Thoracic aorta (tissue), 2 donors: Measurements from ENCODE around the gene RUNX1. TPM values are rescaled to one million over a fixed set of nuclear protein-coding genes. Genes with fewer than 3 reads are reported as not detected.

Experiments used
- ATAC-seq: fragments of 150-250 bp; one replicate; pipeline ENCODE4 v1.8.0; 2017; ENCODE audit warnings: low read depth; ENCODE audit not compliant: insufficient number of reproducible peaks, low FRiP score
- DNase-seq: peaks from one replicate; pipeline ENCODE4 v3.0.0-alpha.2; 2020; ENCODE audit warnings: low spot score
- H3K27ac ChIP-seq, 2 donors: fragments of 200-600 bp; sonication (generic); 1 replicate in 1 of 2; 2 replicates in 1 of 2; pipeline ENCODE4 v1.5.1; 2016; ENCODE audit warnings: mild to moderate bottlenecking in 2 of 2, moderate library complexity in 2 of 2
- H3K27me3 ChIP-seq: fragments of 200-600 bp; sonication (generic); replicated peaks from 2 replicates; pipeline ENCODE4 v1.6.0; 2016; ENCODE audit warnings: mild to moderate bottlenecking; ENCODE audit not compliant: insufficient read depth
- H3K36me3 ChIP-seq: fragments of 200-600 bp; sonication (generic); one replicate; pipeline ENCODE4 v1.5.1; 2016
- H3K4me1 ChIP-seq, 2 donors: fragments of 200-600 bp; sonication (generic); 1 replicate in 1 of 2; 2 replicates in 1 of 2; pipeline versions ENCODE4 v1.5.1 to v1.6.0; 2016; ENCODE audit warnings: low read depth in 2 of 2, mild to moderate bottlenecking in 1 of 2; ENCODE audit not compliant: control insufficient read depth in 1 of 2
- H3K4me3 ChIP-seq: fragments of 200-600 bp; sonication (generic); 2 replicates; pipeline ENCODE4 v1.5.1; 2016; ENCODE audit warnings: mild to moderate bottlenecking
- H3K9me3 ChIP-seq: fragments of 200-600 bp; sonication (generic); 2 replicates; pipeline ENCODE4 v1.5.1; 2016
- CTCF ChIP-seq: fragments of 200-600 bp; sonication (generic); IDR thresholded peaks from one replicate; pipeline ENCODE4 v1.5.1; 2019; ENCODE audit warnings: antibody characterized with exemption
- total RNA-seq, 2 donors: library from RNA; depleted of rRNA; stranded (reverse); fragments of >200 nt; gene quantifications; one replicate each; pipeline versions ENCODE4 v1.1.0 to v1.2.3, GENCODE V29; 2016

The RUNX1 gene
- total RNA-seq, 2 donors from 2014 or later: 47.4 to 64.7 TPM

DNA sequence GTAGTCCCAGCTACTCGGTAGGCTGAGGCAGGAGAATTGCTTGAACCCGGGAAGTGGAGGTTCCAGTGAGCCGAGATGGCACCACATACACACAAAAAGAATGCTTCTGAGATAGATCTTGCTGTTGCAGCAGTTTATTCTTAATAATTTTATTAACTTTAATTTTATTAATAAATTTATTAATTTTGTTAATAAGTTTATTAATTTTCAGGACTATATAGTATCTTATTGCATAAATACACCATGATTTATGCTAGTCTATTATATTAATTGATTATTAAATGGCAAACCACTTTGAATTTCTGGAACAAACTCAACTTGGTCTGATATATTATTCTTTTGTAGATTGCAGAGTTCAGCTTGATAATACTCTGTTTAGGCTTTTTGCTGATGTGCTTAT, 280.8 kb downstream of the RUNX1 start:
- Histone ChIP-seq H3K27ac (no peak overlapping the region), H3K36me3 (no peaks in the 10 kb centered on the region), H3K9me3 (peaks cover 3% of the 10 kb centered on the region), H3K4me1 (no peaks in the 10 kb centered on the region), H3K27me3 (no peaks in the 10 kb centered on the region), H3K4me3 (no peak overlapping the region)
- ATAC-seq (no peak), DNase-seq (no peak)
- no peak for TF ChIP-seq CTCF

GRCh38 chr21:34766862-34767261, 282.2 kb downstream of the RUNX1 start:
- Histone ChIP-seq H3K4me3 (no peak overlapping the region), H3K9me3 (peaks cover 3% of the 10 kb centered on the region), H3K27ac (no peak overlapping the region), H3K4me1 (no peaks in the 10 kb centered on the region), H3K36me3 (no peaks in the 10 kb centered on the region), H3K27me3 (no peaks in the 10 kb centered on the region)
- TF ChIP-seq CTCF: no peak
- DNase-seq: no peak
- no peak for ATAC-seq

DNA sequence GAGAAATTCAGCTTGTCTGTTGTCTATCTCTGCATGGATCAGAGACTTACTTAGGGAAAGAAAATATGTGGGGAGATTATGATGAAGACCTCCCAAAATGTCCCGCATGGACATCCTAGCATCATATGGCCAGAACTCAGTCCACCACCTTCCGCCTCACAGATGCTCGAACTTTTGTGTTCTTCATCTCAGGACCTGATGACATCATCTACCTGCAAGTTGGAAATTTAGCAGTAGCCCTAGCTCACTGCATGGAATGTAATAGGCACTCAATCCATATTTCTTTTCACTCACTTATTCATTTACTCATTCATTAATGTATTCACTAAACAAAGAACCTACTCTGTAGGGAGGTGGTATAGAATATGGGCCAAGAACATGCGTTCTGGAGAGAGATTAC, 283.5 kb downstream of the RUNX1 start:
- no peak for TF ChIP-seq CTCF
- Histone ChIP-seq H3K36me3 (no peaks in the 10 kb centered on the region), H3K27me3 (no peaks in the 10 kb centered on the region), H3K4me3 (no peak overlapping the region), H3K27ac (no peak overlapping the region), H3K9me3 (peaks cover 3% of the 10 kb centered on the region), H3K4me1 (no peaks in the 10 kb centered on the region)
- no peak for ATAC-seq
- DNase-seq: no peak

GRCh38 chr21:34764715-34765284, 284.3 kb downstream of the RUNX1 start:
- ATAC-seq (no peak), DNase-seq (no peak)
- H3K27ac ChIP-seq: no peak overlapping the region
- H3K4me1 ChIP-seq: no peaks in the 10 kb centered on the region
- peaks cover 3% of the 10 kb centered on the region for H3K9me3 ChIP-seq
- H3K27me3 ChIP-seq: no peaks in the 10 kb centered on the region
- no peak for TF ChIP-seq CTCF
- H3K36me3 ChIP-seq: no peaks in the 10 kb centered on the region
- no peak overlapping the region for H3K4me3 ChIP-seq

DNA sequence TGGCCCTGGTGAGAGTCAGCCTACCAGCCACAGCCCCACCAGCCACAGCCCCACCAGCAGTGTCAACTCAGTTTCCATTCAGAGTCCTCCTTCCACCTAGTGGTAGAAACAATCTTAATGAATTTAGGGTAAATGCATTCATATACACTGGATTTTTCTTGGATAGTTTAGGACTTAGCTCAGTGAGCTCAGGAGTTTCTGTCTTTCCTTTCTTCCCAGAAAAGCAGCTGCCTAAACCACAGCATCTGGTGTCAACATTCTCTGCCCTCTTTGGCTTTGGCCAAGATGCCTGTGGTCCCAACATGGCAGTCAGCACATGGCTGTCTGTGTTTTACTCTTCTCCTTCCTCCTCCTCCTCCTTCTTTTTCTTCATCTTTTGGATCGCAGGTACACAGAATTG, 286.3 kb downstream of the RUNX1 start:
- ATAC-seq: no peak
- no peak for DNase-seq
- no peaks in the 10 kb centered on the region for H3K4me1 ChIP-seq
- H3K27ac ChIP-seq: no peak overlapping the region
- H3K36me3 ChIP-seq: no peaks in the 10 kb centered on the region
- no peaks in the 10 kb centered on the region for H3K27me3 ChIP-seq
- H3K4me3 ChIP-seq: no peak overlapping the region
- peaks cover 3% of the 10 kb centered on the region for H3K9me3 ChIP-seq
- no peak for TF ChIP-seq CTCF
